HFF-Myc (cell line): ENCODE data around the gene VWF.

Source experiments
- DNase-seq: peaks from one replicate; pipeline ENCODE4 v3.0.0-alpha.2; 2011; ENCODE audit warnings: low read depth; ENCODE audit errors: extremely low read depth
- H3K4me3 ChIP-seq: replicated peaks from 2 replicates; pipeline ENCODE4 v1.5.1; 2011; ENCODE audit warnings: low read depth, mild to moderate bottlenecking, control low read depth, low read length
- TF ChIP-seq, protein P1 (sequence below): IDR thresholded peaks from 2 replicates; pipeline ENCODE4 v1.5.1; 2012; ENCODE audit warnings: mild to moderate bottlenecking, low read depth, low read length, control low read depth; ENCODE audit errors: missing control alignments

Gene VWF

DNA sequence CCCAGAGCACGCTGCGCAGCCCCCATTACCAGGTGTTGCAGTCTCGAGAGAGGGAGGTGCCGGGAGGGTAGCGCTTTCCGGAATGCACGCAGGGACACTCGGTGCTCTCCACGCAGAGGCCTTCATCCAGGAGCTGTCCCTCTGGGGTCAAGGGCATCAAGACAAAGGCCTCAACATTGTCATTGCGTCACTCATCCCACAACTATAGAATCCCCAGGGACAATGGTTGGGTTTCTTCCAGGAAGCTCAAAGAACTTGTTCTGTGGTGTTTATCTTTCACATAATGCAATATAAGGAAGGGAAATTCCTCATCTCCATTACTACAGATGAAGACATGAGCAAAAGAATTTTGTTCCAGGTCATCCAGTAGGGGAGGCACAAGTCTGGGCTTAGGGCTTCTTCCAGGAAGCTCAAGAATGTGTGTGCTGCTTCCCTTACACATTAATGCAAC is 52.1 kb downstream of the VWF start:
- no peak overlapping the region for H3K4me3 ChIP-seq
- DNase-seq, result no peak
- TF ChIP-seq, protein P1, sequence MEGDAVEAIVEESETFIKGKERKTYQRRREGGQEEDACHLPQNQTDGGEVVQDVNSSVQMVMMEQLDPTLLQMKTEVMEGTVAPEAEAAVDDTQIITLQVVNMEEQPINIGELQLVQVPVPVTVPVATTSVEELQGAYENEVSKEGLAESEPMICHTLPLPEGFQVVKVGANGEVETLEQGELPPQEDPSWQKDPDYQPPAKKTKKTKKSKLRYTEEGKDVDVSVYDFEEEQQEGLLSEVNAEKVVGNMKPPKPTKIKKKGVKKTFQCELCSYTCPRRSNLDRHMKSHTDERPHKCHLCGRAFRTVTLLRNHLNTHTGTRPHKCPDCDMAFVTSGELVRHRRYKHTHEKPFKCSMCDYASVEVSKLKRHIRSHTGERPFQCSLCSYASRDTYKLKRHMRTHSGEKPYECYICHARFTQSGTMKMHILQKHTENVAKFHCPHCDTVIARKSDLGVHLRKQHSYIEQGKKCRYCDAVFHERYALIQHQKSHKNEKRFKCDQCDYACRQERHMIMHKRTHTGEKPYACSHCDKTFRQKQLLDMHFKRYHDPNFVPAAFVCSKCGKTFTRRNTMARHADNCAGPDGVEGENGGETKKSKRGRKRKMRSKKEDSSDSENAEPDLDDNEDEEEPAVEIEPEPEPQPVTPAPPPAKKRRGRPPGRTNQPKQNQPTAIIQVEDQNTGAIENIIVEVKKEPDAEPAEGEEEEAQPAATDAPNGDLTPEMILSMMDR, result peak; percentile 12

DNA sequence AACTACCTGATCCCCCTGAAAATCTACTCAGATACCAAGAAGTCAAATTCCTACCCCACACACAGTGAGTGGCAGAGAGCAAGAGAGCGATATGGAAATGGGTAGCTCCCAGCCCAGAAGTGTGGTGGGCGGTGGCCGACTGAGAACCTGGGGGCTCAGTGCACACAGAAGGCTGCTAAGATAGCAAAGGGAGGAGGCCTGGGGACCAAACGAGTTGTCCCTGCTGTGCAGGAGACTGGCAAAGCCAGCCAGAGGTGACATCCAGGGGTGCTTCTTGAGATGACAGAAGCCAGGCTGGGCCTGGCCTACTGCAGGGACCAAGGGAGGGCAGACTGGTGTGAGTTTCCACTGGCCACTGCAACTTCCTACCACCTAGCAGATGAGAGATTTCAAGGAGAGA is 52.9 kb downstream of the VWF start:
- TF ChIP-seq, protein P1, result no peak
- no peak overlapping the region for H3K4me3 ChIP-seq

GRCh38 chr12:6070472-6071257 is 53.8 kb downstream of the VWF start:
- H3K4me3 ChIP-seq, result no peak overlapping the region
- TF ChIP-seq, protein P1, result no peak
- no peak for DNase-seq

More for the DNA sequence above, 52.9 kb downstream of the VWF start:
- DNase-seq, result no peak

DNA sequence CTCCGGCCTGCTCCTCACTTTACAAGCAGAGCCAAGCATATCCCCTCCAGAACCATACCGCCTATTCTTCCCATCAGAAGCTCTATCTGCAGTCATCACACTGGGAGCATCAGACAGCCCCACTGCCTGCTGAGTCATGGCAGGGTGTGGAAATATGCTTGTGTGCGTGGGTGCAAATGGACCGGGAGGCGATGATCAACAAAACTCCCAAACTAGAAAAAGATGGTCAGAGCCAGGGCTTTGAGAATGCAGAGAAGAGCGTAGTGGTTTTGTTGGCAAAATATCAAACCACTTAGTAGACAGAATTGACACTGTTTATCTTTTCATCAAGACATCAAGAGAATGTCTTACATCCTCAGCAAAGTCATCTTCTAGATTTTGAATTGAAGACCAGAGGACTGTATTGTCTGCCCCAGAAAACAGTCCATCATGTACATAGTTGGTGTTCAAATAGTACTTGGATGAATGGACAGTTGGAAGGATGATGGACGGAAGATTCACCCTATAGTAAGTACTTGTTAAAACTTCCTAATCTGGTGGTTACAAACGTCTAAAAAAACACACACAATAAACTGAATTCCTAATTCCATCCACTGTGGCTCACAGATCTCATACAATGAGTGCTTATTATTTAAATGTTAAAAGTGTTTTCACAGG is 54.9 kb downstream of the VWF start:
- no peak overlapping the region for H3K4me3 ChIP-seq
- DNase-seq, result peak; percentile 73
- TF ChIP-seq, protein P1, result no peak

DNA sequence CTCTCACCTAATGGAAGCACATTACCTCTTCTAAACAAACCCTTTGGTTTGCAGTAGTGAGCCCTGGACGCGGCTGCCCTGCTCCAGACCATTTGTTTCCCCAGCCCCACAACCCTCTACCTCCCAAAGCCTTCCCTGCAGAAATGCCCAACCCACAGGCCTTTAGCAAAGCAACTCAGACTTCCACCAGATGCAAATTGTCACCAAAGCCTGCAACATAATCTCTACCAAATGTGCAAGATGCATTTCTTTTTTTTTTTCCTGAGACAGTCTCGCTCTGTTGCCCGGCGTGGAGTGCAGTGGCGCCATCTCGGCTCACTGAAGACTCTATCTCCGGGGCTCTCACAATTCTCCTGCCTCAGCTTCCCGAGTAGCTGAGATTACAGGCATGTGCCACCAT is 56.2 kb downstream of the VWF start:
- DNase-seq, result no peak
- no peak overlapping the region for H3K4me3 ChIP-seq
- TF ChIP-seq, protein P1, result no peak

GRCh38 chr12:6067152-6067916 is 57.1 kb downstream of the VWF start:
- TF ChIP-seq, protein P1, result peak; percentile 55
- H3K4me3 ChIP-seq, result no peak overlapping the region
- no peak for DNase-seq
